Neural cell (in vitro differentiated cells): ENCODE data around the gene SLC1A2. TPM values are rescaled to one million over a fixed set of nuclear protein-coding genes. Genes with fewer than 3 reads are reported as not detected.

Experiments used
- H2AFZ ChIP-seq: fragments of 200-600, 300-800 bp; sonication (generic), shearing (Covaris generic); 2 replicates; pipeline ENCODE4 v1.6.0; 2014; ENCODE audit warnings: low read depth, mild to moderate bottlenecking, antibody characterized with exemption, low read length, moderate library complexity
- H3F3A ChIP-seq: fragments of 200-600 bp; shearing (Covaris generic); 2 replicates; pipeline ENCODE4 v1.6.1; 2016; ENCODE audit warnings: mild to moderate bottlenecking, moderate library complexity, mixed read lengths, antibody characterized with exemption, low read length; ENCODE audit not compliant: insufficient read depth, poor library complexity, severe bottlenecking
- H3K27ac ChIP-seq: fragments of 200-600, 300-800 bp; sonication (generic), shearing (Covaris generic); 2 replicates; pipeline ENCODE4 v1.5.1; 2014; ENCODE audit warnings: mild to moderate bottlenecking, low read length, moderate library complexity
- H3K27me3 ChIP-seq: fragments of 300-800, 200-600 bp; sonication (generic), shearing (Covaris generic); 2 replicates; pipeline ENCODE4 v1.6.0; 2014; ENCODE audit warnings: mild to moderate bottlenecking, low read depth, low read length, moderate library complexity; ENCODE audit not compliant: insufficient read depth
- H3K36me3 ChIP-seq: fragments of 300-800, 200-600 bp; sonication (generic), shearing (Covaris generic); 2 replicates; pipeline ENCODE4 v1.5.1; 2014; ENCODE audit warnings: mild to moderate bottlenecking, antibody characterized with exemption, low read length, moderate library complexity; ENCODE audit not compliant: insufficient read depth
- H3K4me2 ChIP-seq: fragments of 300-800, 200-600 bp; sonication (generic), shearing (Covaris generic); 2 replicates; pipeline ENCODE4 v1.6.0; 2014; ENCODE audit warnings: mild to moderate bottlenecking, low read length
- H3K4me3 ChIP-seq: fragments of 300-800, 200-600 bp; sonication (generic), shearing (Covaris generic); 2 replicates; pipeline ENCODE4 v1.5.1; 2014; ENCODE audit warnings: mild to moderate bottlenecking, low read length, moderate library complexity
- H3K79me2 ChIP-seq: fragments of 200-600 bp; shearing (Covaris generic); replicated peaks from 2 replicates; pipeline ENCODE4 v1.6.0; 2014; ENCODE audit warnings: mild to moderate bottlenecking, low read length, moderate library complexity; ENCODE audit not compliant: insufficient read depth
- H3K9ac ChIP-seq: fragments of 300-800, 200-600 bp; sonication (generic), shearing (Covaris generic); 2 replicates; pipeline ENCODE4 v1.6.1; 2016; ENCODE audit warnings: mild to moderate bottlenecking, low read length, mixed read lengths
- H3K9me2 ChIP-seq: fragments of 200-600 bp; shearing (Covaris generic); 2 replicates; pipeline ENCODE4 v1.6.1; 2016; ENCODE audit warnings: mild to moderate bottlenecking, low read length, mixed read lengths; ENCODE audit not compliant: insufficient read depth
- H3K9me3 ChIP-seq: fragments of 200-600, 300-800 bp; sonication (generic), shearing (Covaris generic); 2 replicates; pipeline ENCODE4 v1.6.1; 2016; ENCODE audit warnings: mild to moderate bottlenecking, mixed run types, low read length, moderate library complexity, mixed read lengths
- H4K20me1 ChIP-seq: fragments of 200-600 bp; shearing (Covaris generic); 2 replicates; pipeline ENCODE4 v1.6.1; 2016; ENCODE audit warnings: mild to moderate bottlenecking, mixed run types; ENCODE audit not compliant: insufficient read depth
- EP300 ChIP-seq: fragments of 450-650 bp; conservative IDR thresholded peaks from 2 replicates; pipeline ENCODE4 v1.6.1; 2014; ENCODE audit warnings: antibody characterized with exemption, mild to moderate bottlenecking, moderate library complexity; ENCODE audit not compliant: poor library complexity, severe bottlenecking
- EZH2 ChIP-seq: fragments of 200-600, 300-800 bp; shearing (Covaris generic), sonication (generic); IDR thresholded peaks from 2 replicates; pipeline ENCODE4 v1.6.1; 2014; ENCODE audit warnings: antibody characterized with exemption, low read length, borderline replicate concordance, mild to moderate bottlenecking; ENCODE audit not compliant: insufficient read depth, poor library complexity, severe bottlenecking
- MXI1 ChIP-seq: fragments of 450-650 bp; conservative IDR thresholded peaks from 2 replicates; pipeline ENCODE4 v1.6.1; 2014; ENCODE audit warnings: antibody characterized with exemption, mild to moderate bottlenecking; ENCODE audit not compliant: poor library complexity, severe bottlenecking
- POLR2AphosphoS5 ChIP-seq: IDR thresholded peaks from 2 replicates; pipeline ENCODE4 v1.6.1; 2012
- RAD21 ChIP-seq: fragments of 450-650 bp; conservative IDR thresholded peaks from 2 replicates; pipeline ENCODE4 v1.6.1; 2014; ENCODE audit warnings: antibody characterized with exemption, mild to moderate bottlenecking, moderate library complexity
- SMC3 ChIP-seq: fragments of 450-650 bp; conservative IDR thresholded peaks from 2 replicates; pipeline ENCODE4 v1.6.1; 2014; ENCODE audit warnings: antibody characterized with exemption, mild to moderate bottlenecking, moderate library complexity; ENCODE audit not compliant: poor library complexity
- TAF1 ChIP-seq: IDR thresholded peaks from 2 replicates; pipeline ENCODE4 v1.6.1; 2012; ENCODE audit warnings: low read depth
- polyA plus RNA-seq: library from polyadenylated mRNA; depleted of rRNA; stranded (reverse); fragments of >200 nt; gene quantifications from 2 replicates; pipeline ENCODE4 v1.2.3, GENCODE V29; 2014
- TF ChIP-seq, protein P1 (sequence below): IDR thresholded peaks from 2 replicates; pipeline ENCODE4 v1.6.1; 2012; ENCODE audit warnings: borderline replicate concordance
- TF ChIP-seq, protein P2 (sequence below): fragments of 450-650 bp; IDR thresholded peaks from 2 replicates; pipeline ENCODE4 v1.5.1; 2014; ENCODE audit warnings: antibody characterized with exemption, mild to moderate bottlenecking, moderate library complexity; ENCODE audit not compliant: poor library complexity, severe bottlenecking

The SLC1A2 gene
- polyA plus RNA-seq, 1 donor from 2014 or later: 134 TPM

DNA sequence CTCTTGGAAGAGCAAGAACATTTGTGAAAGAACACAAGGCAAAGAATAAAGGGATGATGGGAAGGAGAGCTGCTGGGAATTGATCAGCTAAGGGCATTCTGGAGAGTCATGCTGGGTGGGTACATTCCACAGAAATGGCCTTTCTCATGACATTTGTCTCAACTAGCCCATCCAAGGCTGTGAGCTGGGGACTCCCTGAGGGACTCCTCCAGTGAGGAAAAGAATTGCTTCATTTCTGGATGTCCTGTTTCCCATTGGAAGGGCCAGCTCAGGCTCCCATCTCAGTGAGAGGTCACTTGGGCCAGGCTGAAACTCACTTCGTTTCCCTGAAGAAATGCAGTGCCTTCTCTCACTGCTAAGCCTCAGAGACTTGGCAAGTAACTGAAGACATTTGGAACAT lies 173.6 kb downstream of the SLC1A2 start:
- TF ChIP-seq EP300 (no peak), MXI1 (no peak), EZH2 (no peak), SMC3 (no peak), RAD21 (no peak), TAF1 (no peak), POLR2AphosphoS5 (no peak)
- TF ChIP-seq, protein P1, sequence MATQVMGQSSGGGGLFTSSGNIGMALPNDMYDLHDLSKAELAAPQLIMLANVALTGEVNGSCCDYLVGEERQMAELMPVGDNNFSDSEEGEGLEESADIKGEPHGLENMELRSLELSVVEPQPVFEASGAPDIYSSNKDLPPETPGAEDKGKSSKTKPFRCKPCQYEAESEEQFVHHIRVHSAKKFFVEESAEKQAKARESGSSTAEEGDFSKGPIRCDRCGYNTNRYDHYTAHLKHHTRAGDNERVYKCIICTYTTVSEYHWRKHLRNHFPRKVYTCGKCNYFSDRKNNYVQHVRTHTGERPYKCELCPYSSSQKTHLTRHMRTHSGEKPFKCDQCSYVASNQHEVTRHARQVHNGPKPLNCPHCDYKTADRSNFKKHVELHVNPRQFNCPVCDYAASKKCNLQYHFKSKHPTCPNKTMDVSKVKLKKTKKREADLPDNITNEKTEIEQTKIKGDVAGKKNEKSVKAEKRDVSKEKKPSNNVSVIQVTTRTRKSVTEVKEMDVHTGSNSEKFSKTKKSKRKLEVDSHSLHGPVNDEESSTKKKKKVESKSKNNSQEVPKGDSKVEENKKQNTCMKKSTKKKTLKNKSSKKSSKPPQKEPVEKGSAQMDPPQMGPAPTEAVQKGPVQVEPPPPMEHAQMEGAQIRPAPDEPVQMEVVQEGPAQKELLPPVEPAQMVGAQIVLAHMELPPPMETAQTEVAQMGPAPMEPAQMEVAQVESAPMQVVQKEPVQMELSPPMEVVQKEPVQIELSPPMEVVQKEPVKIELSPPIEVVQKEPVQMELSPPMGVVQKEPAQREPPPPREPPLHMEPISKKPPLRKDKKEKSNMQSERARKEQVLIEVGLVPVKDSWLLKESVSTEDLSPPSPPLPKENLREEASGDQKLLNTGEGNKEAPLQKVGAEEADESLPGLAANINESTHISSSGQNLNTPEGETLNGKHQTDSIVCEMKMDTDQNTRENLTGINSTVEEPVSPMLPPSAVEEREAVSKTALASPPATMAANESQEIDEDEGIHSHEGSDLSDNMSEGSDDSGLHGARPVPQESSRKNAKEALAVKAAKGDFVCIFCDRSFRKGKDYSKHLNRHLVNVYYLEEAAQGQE: no peak
- TF ChIP-seq, protein P2, sequence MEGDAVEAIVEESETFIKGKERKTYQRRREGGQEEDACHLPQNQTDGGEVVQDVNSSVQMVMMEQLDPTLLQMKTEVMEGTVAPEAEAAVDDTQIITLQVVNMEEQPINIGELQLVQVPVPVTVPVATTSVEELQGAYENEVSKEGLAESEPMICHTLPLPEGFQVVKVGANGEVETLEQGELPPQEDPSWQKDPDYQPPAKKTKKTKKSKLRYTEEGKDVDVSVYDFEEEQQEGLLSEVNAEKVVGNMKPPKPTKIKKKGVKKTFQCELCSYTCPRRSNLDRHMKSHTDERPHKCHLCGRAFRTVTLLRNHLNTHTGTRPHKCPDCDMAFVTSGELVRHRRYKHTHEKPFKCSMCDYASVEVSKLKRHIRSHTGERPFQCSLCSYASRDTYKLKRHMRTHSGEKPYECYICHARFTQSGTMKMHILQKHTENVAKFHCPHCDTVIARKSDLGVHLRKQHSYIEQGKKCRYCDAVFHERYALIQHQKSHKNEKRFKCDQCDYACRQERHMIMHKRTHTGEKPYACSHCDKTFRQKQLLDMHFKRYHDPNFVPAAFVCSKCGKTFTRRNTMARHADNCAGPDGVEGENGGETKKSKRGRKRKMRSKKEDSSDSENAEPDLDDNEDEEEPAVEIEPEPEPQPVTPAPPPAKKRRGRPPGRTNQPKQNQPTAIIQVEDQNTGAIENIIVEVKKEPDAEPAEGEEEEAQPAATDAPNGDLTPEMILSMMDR: no peak
- no peaks in the 10 kb centered on the region for H3K27me3 ChIP-seq
- H3K79me2 ChIP-seq: no peaks in the 10 kb centered on the region
- no peaks in the 10 kb centered on the region for H3K9me2 ChIP-seq
- no peak overlapping the region for H3K4me3 ChIP-seq
- no peak overlapping the region for H2AFZ ChIP-seq
- no peaks in the 10 kb centered on the region for H4K20me1 ChIP-seq
- peaks cover 6% of the 10 kb centered on the region for H3K36me3 ChIP-seq
- H3F3A ChIP-seq: no peaks in the 10 kb centered on the region
- H3K27ac ChIP-seq: no peak overlapping the region
- H3K9ac ChIP-seq: no peak overlapping the region
- H3K4me2 ChIP-seq: no peak overlapping the region
- no peaks in the 10 kb centered on the region for H3K9me3 ChIP-seq

DNA sequence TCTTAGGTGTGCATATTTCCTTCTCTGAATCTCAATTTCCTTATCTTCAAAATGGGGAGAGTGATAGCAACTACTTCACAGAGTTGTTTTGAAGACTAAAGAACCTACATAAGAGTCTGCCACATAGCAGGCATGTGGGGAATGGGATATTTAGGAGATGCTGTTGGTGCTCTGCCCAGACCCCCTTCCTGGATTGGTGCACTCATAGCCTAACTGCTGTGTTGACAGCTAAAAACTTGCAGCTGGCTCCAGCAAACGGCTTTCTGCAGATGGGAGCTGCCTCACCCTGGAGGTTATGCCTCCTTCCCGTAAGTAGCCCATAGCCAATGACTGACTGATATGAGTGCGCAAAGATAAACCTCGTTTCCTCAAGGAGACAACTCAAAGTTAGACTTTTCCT lies 174.3 kb downstream of the SLC1A2 start:
- Histone ChIP-seq H3F3A (no peaks in the 10 kb centered on the region), H3K27me3 (no peaks in the 10 kb centered on the region), H3K4me3 (no peak overlapping the region), H3K79me2 (no peaks in the 10 kb centered on the region), H2AFZ (no peak overlapping the region), H3K9ac (no peak overlapping the region), H3K9me2 (no peaks in the 10 kb centered on the region), H3K27ac (no peak overlapping the region), H3K9me3 (no peaks in the 10 kb centered on the region), H4K20me1 (no peaks in the 10 kb centered on the region), H3K36me3 (no peaks in the 10 kb centered on the region), H3K4me2 (no peak overlapping the region)
- no peak for TF ChIP-seq EP300
- no peak for TF ChIP-seq RAD21
- TF ChIP-seq SMC3: no peak
- no peak for TF ChIP-seq POLR2AphosphoS5
- TF ChIP-seq TAF1: no peak
- TF ChIP-seq EZH2: no peak
- no peak for TF ChIP-seq MXI1
- TF ChIP-seq, protein P1: no peak
- TF ChIP-seq, protein P2: no peak
